Activated CD4-positive, alpha-beta T cell treated with anti-CD3 and anti-CD28 coated beads, Interleukin-2, amount 50 U/mL, for 4 hours (primary cell): Measurements from ENCODE around the gene MYT1.

Source experiments
- DNase-seq, 2 experiments: peaks; one replicate each; pipeline ENCODE4 v3.0.0-alpha.2; 2020

MYT1 gene

DNA sequence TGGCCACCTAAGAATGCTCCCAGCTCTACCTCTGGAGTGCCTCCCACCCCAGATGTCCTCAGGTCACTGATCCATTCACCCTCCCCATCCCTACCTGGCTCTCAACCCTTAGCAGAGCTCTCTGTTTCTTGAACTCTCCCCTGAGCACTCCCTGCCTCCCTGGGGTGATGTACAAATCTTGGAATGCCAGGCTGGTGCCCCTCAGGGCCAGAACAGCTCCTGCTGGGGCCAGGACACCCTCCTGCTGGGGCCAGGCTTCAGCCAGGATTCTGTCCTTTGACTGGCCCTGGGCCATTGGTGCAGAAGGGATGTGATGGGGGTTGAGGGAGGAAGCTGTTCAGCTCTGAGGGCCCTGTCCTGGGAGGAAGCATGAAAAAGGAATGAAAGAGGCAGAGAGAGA is 30.0 kb downstream of the MYT1 start:
- no peak for DNase-seq

DNA sequence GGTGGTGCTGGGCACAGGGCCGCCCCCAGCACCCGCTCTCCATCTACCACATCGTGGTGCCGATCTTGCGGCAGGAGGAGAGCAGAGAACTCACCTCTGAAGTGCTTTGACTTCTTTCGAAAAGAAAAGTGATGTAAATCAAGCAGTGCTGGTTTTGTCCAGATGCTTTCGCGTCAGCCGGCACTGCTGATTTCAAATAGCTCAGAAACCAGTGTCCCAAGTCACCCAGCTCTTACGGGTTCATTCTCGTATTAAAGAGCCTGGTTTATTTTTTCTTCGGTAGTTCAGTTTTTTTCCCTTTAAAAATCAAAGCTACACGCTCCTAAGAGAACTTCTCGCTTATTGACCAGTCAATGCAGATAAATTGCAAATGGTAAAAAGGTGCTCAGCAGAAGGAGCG is 32.1 kb downstream of the MYT1 start:
- no peak for DNase-seq

DNA sequence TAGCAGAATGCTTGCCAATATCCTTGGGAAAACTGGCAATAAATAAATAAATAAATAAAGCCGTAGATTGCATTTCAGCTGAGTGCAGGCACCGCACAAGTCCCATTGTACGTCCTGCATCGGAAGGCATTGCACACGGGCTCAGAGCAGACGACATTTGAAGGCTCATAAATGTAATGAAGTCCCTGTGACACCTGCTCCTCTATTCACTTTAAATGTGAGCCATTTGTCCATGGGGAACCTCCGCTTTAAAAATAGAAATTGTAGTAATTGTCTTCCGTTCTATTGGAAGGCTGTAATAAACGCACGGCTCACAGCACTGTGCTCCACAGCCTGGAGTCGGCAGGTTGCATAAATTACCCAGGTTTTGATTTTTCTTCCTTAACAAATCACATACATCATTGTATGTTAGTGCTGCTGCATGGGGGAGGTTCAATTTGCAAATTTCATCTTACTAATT is 32.6 kb downstream of the MYT1 start:
- no peak for DNase-seq

DNA sequence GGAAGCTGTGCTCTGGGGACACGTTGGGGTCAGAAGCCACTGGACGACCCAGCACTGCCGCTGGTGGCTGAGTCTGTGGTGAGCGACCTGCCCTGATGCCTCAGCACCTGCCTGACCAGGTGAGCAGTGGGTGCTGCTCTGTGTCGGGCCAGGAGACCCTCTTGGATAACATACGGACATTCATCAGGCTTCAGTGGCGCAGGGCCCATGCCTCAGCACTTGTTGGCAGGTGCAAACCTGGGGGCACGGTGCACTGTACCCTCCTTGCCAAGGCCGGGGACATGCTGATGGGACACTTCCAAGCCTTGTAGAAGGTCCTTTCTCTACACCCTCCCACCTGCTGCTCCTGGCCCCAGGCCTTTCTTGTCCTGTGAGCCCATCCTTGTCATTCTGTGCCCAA is 34.1 kb downstream of the MYT1 start:
- no peak for DNase-seq

DNA sequence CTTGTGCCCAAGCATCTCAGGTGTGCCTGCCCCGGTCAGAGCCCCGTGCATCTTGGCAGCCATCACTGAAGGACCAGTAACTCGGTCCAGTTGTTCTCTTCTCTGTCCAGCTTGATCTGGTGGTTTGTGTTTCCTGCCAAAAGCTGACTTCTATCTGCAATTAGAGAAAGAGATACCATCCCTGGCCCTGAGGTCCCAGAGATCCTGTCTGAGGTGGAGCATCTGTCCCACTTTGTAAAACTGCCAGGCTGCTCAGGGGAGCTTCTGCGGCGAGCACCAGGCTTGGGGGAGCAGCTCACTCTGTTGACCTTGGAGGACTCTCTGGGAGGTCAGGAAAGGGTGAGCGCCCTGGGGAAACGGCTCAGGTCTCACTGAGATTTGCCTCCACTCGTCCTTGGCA is 35.1 kb downstream of the MYT1 start:
- DNase-seq: no peak

DNA sequence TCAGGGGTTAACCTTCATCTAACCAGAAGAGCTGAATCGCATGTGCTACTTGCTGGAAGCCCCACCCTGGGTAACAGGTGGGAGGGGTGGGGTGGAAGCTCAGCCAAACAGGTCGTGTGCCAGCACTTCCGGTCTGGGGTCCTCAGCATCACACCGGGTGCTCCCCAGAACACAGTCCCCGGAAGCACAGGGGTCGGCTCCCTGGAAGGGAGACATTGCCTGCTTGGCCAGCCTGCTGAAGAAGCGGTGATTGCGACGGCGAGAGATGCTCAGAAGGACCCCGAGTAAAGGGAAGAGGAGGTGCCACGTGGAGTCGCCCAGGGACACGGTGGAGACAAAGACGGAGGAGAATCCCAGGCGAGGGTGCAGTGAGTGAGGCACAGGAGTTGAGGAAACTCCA is 36.5 kb downstream of the MYT1 start:
- DNase-seq: no peak

DNA sequence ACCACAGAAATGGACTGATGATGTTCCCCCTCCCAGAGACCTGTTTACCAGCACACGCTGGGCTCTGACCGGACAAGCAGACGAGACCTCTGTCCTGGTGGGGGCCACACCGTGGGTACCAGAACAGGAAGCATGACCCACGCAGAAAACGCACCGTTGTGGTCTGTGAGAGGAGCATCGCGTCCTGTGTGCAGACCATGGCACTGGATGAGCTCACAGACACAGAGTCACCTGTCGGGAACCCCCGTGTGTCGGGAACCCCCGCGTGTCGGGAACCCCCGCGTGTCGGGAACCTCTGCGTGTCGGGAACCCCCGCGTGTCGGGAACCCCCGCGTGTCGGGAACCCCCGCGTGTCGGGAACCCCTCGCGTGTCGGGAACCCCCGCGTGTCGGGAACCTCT is 37.4 kb downstream of the MYT1 start:
- no peak for DNase-seq

DNA sequence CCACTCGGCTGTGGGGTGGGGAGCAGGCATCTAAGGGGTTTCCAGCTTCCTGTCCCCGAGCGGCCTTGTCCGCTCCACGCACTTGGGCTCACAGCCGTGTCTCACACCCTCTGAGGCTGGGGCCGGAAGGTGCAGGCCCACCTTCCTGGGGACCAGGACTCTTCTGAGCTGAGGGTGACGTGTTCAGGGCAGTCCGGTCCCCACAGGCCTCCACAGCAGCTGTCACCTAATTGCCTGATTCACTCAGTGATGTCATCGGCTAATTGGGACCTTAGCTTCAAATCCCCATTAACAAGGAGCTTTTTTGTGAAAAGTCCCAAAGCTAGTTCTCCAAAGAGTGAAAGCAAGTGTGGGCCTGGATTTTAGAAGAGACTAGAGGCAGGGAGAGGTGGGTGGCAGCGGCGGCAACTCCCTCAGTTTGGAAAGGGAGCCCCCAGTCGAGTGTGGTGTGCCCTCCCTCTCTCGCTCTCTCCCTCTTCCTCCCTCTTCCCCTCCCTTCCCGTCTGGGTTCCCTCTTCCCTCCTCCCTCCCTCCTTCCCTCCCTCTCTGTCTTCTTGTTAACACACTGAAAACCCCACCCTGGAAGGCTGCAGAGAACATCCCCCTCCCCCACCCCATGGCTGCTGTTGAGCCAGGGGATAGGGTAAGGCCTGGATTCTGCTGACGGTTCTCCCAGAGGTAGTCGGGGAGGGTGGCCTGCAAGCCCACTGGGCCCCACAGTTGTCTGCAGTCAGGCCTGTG is 39.0 kb downstream of the MYT1 start:
- DNase-seq: no peak

DNA sequence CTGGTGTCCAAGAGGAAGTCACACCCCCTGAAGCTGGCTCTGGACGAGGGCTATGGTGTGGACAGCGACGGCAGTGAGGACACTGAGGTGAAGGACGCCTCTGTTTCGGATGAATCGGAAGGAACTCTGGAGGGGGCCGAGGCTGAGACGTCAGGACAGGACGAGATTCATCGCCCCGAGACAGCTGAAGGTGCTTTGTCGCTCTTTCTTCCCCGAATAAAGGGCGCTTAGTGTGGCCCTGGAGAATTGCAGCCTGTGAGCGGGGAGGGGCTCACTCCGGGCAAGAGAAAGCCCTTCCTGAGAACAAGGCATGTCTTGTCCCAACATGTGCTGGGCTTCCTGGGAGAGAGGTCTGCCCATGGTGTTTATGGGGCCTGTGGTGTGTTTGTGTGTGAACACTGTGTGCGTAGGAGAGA is 41.4 kb downstream of the MYT1 start:
- no peak for DNase-seq

DNA sequence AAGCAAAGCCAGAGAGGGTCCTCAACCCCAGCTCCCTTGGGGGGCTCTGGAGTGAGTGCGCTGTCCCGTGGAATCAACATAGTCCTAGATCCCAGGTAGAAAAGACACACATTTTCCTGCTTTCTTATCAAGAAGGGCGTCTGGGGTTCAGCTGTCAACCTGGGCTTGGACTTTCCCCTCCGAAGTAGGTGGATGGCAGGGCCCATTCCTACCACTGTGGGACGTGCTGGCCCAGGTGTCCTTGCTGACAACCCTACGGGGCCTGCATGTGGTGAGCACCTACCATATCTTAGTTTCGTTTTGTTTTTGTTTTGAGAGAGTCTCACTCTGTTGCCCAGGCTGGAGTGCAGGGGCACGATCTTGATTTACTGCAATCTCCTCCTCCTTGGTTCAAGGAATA is 42.4 kb downstream of the MYT1 start:
- no peak for DNase-seq

DNA sequence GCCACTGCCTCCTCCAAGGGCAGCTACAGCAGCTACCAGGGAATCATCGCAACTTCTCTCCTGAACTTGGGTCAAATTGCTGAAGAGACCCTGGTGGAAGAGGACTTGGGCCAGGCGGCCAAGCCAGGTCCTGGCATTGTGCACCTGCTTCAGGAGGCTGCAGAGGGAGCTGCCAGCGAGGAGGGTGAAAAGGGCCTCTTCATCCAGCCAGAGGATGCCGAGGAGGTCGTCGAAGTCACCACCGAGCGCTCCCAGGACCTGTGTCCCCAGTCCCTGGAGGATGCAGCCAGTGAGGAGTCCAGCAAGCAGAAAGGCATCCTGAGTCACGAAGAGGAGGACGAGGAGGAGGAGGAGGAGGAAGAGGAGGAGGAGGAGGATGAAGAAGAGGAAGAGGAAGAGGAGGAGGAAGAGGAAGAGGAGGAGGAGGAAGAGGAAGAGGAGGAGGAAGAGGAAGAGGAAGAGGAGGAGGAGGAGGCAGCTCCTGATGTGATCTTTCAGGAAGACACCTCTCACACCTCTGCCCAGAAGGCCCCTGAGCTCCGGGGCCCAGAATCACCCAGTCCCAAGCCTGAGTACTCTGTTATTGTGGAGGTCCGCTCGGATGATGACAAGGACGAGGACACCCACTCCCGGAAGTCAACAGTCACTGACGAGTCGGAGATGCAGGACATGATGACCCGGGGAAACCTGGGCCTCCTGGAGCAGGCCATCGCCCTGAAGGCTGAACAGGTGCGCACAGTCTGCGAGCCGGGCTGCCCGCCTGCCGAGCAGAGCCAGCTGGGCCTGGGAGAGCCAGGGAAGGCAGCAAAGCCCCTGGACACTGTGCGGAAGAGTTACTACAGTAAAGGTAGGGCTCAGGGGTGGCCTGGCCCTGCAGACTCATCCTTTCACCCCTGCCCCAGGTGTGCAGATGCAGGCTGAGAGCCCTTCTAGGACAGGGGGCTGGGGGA is 43.7 kb downstream of the MYT1 start:
- no peak for DNase-seq

DNA sequence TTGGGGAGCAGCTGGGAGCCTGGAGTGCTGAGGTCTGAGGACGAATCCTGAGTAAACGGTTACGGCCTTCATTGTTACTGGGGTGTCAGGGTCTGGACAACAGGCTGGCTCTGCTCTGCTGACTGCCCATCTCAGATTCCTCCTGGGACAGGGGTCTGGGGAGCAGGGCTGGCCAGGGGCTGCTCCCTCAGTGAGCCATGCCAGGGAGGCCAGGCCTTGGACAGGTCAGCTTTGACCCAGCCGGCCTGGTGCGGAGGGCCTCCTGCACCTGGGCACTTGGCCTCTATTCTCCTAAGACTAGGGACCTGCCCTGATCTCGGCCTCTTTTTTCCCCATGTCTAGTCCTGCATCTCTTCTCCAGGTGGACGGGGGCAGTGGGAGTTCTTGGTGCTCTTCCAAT is 44.9 kb downstream of the MYT1 start:
- DNase-seq: no peak

DNA sequence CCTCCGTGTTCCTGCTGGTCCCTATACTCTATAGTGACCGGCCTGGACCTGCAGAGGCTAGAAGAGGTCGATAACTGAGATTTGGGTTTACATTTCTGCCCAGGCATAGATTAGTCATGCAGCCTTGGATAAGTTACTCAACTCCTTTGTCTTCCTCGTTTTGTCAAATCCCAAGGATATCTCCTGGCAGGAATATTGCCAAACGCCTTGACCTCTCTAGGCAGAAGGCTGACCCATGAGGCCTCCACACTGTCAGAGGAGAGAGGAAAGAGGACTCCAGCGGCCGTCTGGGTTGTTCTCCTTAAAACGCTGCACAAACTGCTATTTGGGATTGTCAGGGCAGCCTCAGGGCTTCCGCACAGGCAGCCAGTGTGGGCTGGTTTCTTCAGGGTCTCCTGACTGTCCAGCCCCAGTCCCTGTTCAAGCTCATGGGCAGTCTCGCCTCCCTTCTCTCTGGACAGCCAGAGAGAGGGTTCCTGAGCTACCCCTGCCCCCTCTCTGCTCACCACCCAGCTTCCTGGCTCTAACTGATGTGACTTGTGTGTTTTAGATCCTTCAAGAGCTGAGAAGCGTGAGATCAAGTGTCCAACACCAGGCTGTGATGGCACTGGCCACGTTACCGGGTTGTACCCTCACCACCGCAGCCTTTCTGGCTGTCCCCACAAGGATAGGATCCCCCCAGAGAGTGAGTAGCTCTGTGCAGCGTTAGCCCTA is 46.6 kb downstream of the MYT1 start:
- DNase-seq: no peak

DNA sequence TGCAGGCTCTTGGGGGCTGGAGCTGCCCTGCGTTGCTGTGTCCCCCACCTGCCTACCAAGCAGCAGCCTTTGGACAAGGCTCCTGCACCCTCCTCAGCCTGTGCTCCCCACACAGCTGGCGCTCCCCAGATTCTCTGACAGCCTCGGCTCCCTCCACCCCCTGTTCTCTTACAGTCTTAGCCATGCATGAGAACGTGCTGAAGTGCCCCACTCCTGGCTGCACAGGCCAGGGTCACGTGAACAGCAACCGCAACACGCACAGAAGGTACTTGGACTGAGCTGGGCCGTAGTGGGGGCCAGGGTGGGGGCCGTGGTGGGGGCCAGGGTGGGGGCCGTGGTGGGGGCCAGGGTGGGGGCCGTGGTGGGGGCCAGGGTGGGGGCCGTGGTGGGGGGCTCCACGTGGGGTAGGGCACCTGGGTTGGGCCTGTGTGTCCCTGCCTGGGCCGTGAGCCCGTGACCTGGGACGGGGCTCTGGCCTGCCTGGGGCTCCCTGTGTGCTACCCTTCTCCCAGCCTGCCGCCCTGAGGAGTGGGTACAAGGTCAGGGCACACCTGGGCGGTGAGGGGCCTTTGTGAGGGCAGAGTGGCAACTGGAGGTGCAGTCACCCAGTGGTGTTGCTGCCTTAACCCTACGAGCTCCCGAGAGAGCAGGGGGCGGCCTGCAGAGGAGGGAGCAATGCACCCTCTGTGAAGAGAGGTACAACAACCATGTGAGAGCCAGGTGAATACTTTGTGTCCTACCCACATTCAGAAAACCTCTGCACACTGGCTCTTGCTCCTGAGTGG is 47.8 kb downstream of the MYT1 start:
- no peak for DNase-seq

DNA sequence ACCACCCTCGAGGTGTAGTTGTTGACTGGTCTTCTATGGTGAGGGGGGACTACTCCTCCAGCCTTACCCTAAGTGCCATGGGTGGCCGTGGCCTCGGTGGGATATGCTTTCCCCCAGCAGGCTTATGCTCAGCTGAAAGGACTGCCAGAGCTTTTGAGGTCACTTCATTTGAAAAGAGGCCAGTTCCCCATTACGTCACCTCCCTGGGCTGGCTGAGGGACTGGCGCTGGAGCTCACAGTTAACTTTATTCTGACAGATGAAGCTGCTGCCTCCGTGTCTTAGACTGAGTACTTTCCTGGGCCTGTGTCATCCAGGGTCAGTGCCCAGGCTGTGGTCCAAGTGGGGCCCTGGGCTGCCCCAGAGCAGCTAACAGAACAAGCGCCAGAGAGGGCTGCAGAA is 48.5 kb downstream of the MYT1 start:
- DNase-seq: no peak

DNA sequence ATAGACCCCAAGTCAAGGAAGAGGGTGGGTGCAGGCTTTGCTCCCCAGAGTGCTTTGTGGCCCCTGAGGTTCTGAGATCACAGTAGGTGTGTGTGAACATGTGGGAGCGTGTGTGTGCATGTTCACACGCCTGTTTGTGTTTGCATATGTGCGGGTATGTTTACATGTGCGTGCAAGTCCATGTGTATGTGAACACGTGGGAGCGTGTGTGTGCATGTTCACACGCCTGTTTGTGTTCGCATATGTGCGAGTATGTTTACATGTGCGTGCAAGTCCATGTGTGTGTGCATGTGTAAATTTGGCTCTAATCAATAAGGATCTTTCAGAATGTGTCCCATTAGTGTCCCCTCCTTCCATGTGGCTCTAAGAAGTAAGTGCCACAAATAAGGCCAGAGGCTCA is 49.9 kb downstream of the MYT1 start:
- no peak for DNase-seq

DNA sequence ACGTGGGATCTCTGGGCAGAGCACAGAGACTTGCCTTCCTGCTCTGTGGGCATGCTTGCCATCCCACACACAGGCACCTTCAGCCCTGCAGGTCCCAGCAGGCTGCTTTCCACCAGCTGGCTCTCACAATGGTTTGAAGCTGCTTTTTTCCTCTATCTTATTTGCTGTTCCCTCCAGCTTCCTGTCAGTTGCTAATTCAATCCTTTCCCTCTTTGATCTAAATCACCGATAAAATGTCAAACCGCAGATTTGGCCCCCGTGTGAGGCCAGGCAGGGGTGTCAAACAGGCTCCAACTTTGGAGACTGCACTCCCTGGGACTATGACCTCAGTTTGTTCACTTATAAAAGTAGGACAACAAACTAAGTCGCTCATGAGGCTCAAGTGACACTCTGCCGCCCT is 50.7 kb downstream of the MYT1 start:
- no peak for DNase-seq

DNA sequence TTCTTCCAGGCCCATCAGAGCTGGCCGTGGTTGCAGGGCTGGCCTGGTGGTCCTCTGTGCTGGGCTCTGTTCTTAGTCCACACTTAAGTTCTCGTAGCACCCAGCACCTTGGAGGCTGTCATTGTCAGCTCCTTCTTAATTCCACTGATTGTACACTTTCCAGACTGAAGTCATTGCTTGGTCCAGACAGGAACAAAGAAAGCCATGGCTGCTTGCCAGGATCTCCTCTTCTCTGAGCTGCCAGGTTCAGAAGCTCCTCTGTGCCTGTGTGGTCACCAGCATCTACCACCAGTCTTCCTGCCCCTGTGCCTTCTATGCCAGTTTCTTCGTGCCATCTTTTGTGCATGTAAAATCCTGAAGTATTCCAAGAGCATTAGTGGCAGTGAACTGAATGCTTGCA is 51.8 kb downstream of the MYT1 start:
- no peak for DNase-seq

DNA sequence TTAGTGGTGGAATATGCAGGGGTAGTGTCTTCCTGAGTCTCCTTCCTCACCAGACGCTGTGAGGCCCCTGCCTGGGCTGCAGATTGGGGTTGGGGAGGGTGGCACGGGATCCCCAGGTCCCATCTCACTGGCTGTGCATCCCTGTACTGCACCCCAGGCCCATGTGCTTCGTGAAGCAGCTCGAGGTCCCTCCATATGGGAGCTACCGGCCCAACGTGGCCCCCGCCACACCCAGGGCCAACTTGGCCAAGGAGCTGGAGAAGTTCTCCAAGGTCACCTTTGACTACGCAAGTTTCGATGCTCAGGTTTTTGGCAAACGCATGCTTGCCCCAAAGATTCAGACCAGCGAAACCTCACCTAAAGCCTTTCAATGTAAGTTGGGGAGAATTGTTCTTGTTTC is 52.7 kb downstream of the MYT1 start:
- no peak for DNase-seq

DNA sequence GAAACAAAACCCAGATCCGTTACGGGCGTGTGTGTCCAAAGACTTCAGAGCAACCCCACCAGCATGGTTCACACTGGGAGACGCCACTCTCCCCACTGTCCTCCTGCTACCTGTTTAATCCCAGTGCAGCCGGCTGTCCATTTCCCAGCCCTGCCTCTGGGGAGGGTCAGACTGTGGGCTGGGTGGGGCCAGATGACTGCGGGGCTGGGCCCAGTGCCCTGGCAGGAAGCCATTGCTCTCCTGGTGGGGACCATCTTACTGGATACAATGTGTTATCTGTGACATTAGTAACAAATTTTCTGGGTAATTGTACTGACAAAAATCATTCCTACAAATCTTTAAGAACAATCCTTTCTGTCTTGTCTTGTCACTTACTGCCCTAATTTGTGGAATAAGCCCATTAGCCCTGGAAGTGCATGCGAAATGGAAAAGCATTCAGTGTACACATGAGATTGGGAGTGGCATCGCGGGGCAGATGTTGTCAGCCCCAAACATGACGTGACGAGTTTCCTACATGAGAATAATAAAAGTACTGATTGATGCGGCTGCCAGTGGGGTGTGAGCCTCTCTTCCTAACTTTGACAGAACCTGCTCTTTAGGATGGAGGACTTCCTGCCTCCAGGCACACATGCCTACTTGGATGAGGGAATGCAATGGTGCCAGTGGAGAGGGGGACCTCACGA is 53.4 kb downstream of the MYT1 start:
- no peak for DNase-seq

DNA sequence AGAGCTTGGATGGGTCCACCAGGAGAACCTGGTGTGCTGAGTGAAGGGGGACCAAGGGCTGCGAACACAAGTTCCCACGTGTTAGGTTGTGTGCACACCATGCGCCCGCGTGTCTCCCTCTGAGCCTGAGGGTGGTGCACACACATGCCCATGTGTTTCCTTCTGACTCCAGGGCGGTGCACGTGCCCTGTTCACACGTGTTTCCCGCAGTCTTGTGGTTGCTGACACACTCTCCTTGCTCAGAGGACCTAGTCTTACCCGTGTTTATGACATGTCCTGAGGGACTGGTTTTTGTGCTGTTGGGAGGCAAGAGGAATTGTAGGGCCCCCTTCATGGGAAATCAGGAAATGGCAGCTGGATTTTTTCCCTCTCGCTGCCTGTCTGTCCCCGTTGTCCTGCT is 55.0 kb downstream of the MYT1 start:
- DNase-seq: no peak

DNA sequence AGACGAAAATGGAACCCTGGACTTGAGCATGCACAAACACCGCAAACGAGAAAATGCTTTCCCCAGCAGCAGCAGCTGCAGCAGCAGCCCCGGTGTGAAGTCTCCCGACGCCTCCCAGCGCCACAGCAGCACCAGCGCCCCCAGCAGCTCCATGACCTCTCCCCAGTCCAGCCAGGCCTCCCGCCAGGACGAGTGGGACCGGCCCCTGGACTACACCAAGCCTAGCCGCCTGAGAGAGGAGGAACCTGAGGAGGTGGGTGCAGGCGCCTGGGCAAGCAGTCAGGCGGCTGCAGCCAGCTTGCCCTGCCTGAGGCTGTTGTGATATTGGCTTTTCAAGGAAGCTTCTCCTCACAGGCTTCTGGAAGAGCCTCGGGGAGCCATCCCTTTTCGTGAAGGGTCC is 55.5 kb downstream of the MYT1 start:
- DNase-seq: no peak
